Measurements from ENCODE around the gene AIRE. TPM values are rescaled to one million over a fixed set of nuclear protein-coding genes. Genes with fewer than 3 reads are reported as not detected.
"Not testable (repeated sequence)": the region's sequence is repeated elsewhere in the genome, so short reads cannot be mapped to it uniquely, and the experiment has no call there.

AIRE gene
- total RNA-seq, 4 donors from 2014 or later: not detected

GRCh38 chr21:44338971-44339910, 53.6 kb downstream of the AIRE start, which contains the start of gene CFAP410:
Gene CFAP410, minus strand, starts transcription at chr21:44339390. Its CDS starts 196 bp downstream, at chr21:44339194.
- peak; percentile 88 to 93 for DNase-seq
- intact Hi-C loops (cut with DNase I; ENCODE audit: low total_unique reads) (loop anchor here (2.0 to 10.0 kb wide), 7 partner anchors 38 to 1986 kb away; partner anchors contain the start of genes C21orf58, PCNT, PFKL and PTTG1IP), in situ Hi-C loops (cut with MboI; ENCODE audit: low sequenced_read_pairs in 4 of 4) (loop anchor here in 1 of 4 donors (25.0 kb wide), 1 partner anchor 448 kb away; no protein-coding TSS in a partner anchor)

GRCh38 chr21:44341726-44342458, 56.2 kb downstream of the AIRE start:
- H3K27ac ChIP-seq; intact Hi-C loops (cut with DNase I; ENCODE audit: low total_unique reads); H3K9me3 ChIP-seq; H3K36me3 ChIP-seq; DNase-seq; ATAC-seq; H3K27me3 ChIP-seq; H3K4me3 ChIP-seq: not testable (repeated sequence)
- H3K4me1 ChIP-seq: peaks cover 9 to 16% of the 10 kb centered on the region in 2 donors
- in situ Hi-C loops (cut with MboI; ENCODE audit: low sequenced_read_pairs in 4 of 4): loop anchor here in 1 of 4 donors (25.0 kb wide), 1 partner anchor 445 kb away; no protein-coding TSS in a partner anchor

More at GRCh38 chr21:44338971-44339910, 53.6 kb downstream of the AIRE start, which contains the start of gene CFAP410:
- peak; percentile 90 to 92 for ATAC-seq
- peaks cover 0 to 4% of the 10 kb centered on the region in 2 donors for H3K36me3 ChIP-seq
- no peaks in the 10 kb centered on the region for H3K9me3 ChIP-seq
- peak within 1 kb of the TSS; percentile 80 to 96 (median 88) for H3K4me3 ChIP-seq
- TF ChIP-seq CTCF (IDR thresholded peaks at IDR 0.05 in 4 of 5, conservative IDR thresholded peaks at IDR 0.05 in 1 of 5) (peak in 1 of 5 experiments; percentile 31), POLR2A (IDR thresholded peaks at IDR 0.05) (peak; percentile 84 to 94)
- H3K27ac ChIP-seq: peak within 1 kb of the TSS; percentile 83 to 98 (median 96)
- peaks cover 9 to 16% of the 10 kb centered on the region in 2 donors for H3K4me1 ChIP-seq
- H3K27me3 ChIP-seq: no peaks in the 10 kb centered on the region

- ATAC-seq; intact Hi-C loops (cut with DNase I; ENCODE audit: low total_unique reads); H3K9me3 ChIP-seq; H3K27ac ChIP-seq; DNase-seq; H3K36me3 ChIP-seq; H3K4me3 ChIP-seq; H3K27me3 ChIP-seq: not testable (repeated sequence)
- in situ Hi-C loops (cut with MboI; ENCODE audit: low sequenced_read_pairs in 4 of 4): loop anchor here in 1 of 4 donors (25.0 kb wide), 1 partner anchor 444 kb away; no protein-coding TSS in a partner anchor
- peaks cover 6 to 12% of the 10 kb centered on the region in 2 donors for H3K4me1 ChIP-seq
These were observed 57.3 kb downstream of the AIRE start for GRCh38 chr21:44342981-44343380.

- in situ Hi-C loops (cut with MboI; ENCODE audit: low sequenced_read_pairs in 4 of 4): loop anchor here in 1 of 4 donors (25.0 kb wide), 1 partner anchor 443 kb away; no protein-coding TSS in a partner anchor
- Histone ChIP-seq H3K36me3 (no peaks in the 10 kb centered on the region), H3K4me1 (peaks cover 5% of the 10 kb centered on the region in 2 donors), H3K4me3 (no peak overlapping the region), H3K27ac (no peak overlapping the region), H3K9me3 (no peaks in the 10 kb centered on the region), H3K27me3 (peaks cover 8 to 21% (median 11%) of the 10 kb centered on the region in 3 donors)
- ATAC-seq (no peak), DNase-seq (no peak)
- TF ChIP-seq POLR2A (IDR thresholded peaks at IDR 0.05): no peak
- no peak for TF ChIP-seq CTCF (IDR thresholded peaks at IDR 0.05 in 4 of 5, conservative IDR thresholded peaks at IDR 0.05 in 1 of 5)
- intact Hi-C loops (cut with DNase I; ENCODE audit: low total_unique reads): no loop called here
These were observed 59.0 kb downstream of the AIRE start for GRCh38 chr21:44344541-44345183.

GRCh38 chr21:44345495-44345894, 59.8 kb downstream of the AIRE start:
- H3K4me3 ChIP-seq: no peak overlapping the region
- H3K27ac ChIP-seq: no peak overlapping the region
- no peaks in the 10 kb centered on the region for H3K9me3 ChIP-seq
- H3K27me3 ChIP-seq: peaks cover 11 to 23% (median 14%) of the 10 kb centered on the region in 3 donors
- TF ChIP-seq POLR2A (IDR thresholded peaks at IDR 0.05): no peak
- no peak for TF ChIP-seq CTCF (IDR thresholded peaks at IDR 0.05 in 4 of 5, conservative IDR thresholded peaks at IDR 0.05 in 1 of 5)
- in situ Hi-C loops (cut with MboI; ENCODE audit: low sequenced_read_pairs in 4 of 4) (loop anchor here in 1 of 4 donors (25.0 kb wide), 1 partner anchor 442 kb away; no protein-coding TSS in a partner anchor), intact Hi-C loops (cut with DNase I; ENCODE audit: low total_unique reads) (no loop called here)
- no peaks in the 10 kb centered on the region for H3K4me1 ChIP-seq
- no peak for DNase-seq
- no peak for ATAC-seq
- no peaks in the 10 kb centered on the region for H3K36me3 ChIP-seq

All from gastrocnemius medialis (tissue), 4 donors.